ENCODE data around the gene ESRRA.
A peak's percentile ranks its signal among the peaks of the same experiment; 100 is the strongest.

Gene ESRRA

DNA sequence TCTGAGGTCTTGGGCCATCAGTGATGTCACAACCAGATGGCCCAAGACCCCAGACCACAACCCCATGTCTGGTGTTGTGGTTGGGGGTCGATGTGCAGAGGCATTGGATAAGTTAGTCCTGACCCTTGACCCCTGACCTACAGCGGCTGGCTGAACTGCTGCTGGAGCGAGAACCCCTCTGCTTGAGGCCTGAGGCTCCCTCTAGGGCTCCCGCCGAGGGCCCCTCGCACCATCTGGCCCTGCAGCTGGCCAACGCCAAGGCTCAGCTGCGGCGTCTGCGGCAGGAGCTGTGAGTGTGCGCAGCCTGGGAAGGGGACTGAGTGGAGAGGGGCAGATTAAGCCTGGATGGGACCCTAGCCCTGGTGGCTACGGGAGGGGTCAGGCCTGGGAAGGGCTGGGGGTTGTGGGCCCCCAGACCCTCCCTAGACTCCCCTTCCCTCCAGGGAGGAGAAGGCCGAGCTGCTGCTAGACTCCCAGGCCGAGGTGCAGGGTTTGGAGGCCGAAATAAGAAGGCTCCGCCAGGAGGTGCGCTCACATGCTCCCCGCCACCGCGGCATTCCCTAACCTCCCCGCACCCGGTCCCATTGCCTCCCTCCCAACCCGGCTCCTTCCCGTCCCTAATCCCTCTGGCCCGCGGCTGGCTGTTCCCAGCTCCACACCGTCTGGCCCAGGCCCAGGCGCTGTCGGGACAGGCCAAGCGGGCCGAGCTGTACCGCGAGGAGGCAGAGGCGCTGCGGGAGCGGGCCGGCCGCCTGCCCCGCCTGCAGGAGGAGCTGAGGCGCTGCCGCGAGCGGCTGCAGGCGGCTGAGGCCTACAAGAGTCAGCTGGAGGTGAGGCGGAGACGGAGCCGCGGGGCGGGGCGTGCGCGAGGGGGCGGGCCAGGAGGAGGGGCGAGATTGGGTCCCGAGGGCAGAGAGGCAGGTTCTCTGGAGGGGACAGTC, 36.8 kb downstream of the ESRRA start:
- Histone ChIP-seq H2BK120ac (ENCODE audit: low read depth, low read length) (peak overlapping the region; percentile 22), H3K4me2 (ENCODE audit: low read length, poor library complexity, severe bottlenecking) (peak overlapping the region; percentile 70), H4K91ac (ENCODE audit: low read length) (peak overlapping the region; percentile 22), H2BK5ac (ENCODE audit: low read depth, low read length, poor library complexity, severe bottlenecking) (no peak overlapping the region), H3K9me3 (ENCODE audit: control insufficient read depth, low read length) (no peaks in the 10 kb centered on the region), H2BK15ac (ENCODE audit: low read depth, poor library complexity, severe bottlenecking) (no peak overlapping the region), H3K4ac (ENCODE audit: low read depth in 1 of 2, low read length in 2 of 2) (peak overlapping the region; percentile 15 to 81), H2AFZ (ENCODE audit: low read depth, low read length) (peak overlapping the region; percentile 73), H2BK12ac (ENCODE audit: low read length in 2 of 2) (peak overlapping the region; percentile 28 to 89), H3K4me3 (ENCODE audit: insufficient read depth in 1 of 2, low read depth in 1 of 2, low read length in 2 of 2) (peak overlapping the region; percentile 34 to 58), H3K23ac (ENCODE audit: low read length in 2 of 2) (peak overlapping the region in 1 of 2 experiments; percentile 35), H3K4me1 (ENCODE audit: control insufficient read depth, insufficient read depth, low read depth, low read length) (peaks cover 14% of the 10 kb centered on the region), H3K9ac (ENCODE audit: low read length) (peak overlapping the region; percentile 82), H3K79me1 (replicated peaks; ENCODE audit: low read length, poor library complexity, severe bottlenecking) (no peaks in the 10 kb centered on the region), H3K14ac (ENCODE audit: low read length in 2 of 2) (peak overlapping the region in 1 of 2 experiments; percentile 75), H3K18ac (ENCODE audit: low read depth in 1 of 2, low read length in 2 of 2) (peak overlapping the region; percentile 31 to 96), H4K8ac (ENCODE audit: low read length) (peak overlapping the region; percentile 97), H2AK5ac (ENCODE audit: low read length, severe bottlenecking) (peak overlapping the region; percentile 68), H3K36me3 (ENCODE audit: control insufficient read depth in 1 of 2, insufficient read depth in 2 of 2, low read depth in 1 of 2, low read length in 2 of 2) (no peaks in the 10 kb centered on the region), H3K27me3 (ENCODE audit: control insufficient read depth in 1 of 2, insufficient read depth in 1 of 2, low read length in 2 of 2) (peaks cover 0 to 14% of the 10 kb centered on the region in 2 experiments), H3K27ac (ENCODE audit: low read length, poor library complexity, severe bottlenecking) (no peak overlapping the region)
- peak; percentile 88 for DNase-seq
- WGBS = 22% methylated on average over 54 of the region's 55 CpGs

DNA sequence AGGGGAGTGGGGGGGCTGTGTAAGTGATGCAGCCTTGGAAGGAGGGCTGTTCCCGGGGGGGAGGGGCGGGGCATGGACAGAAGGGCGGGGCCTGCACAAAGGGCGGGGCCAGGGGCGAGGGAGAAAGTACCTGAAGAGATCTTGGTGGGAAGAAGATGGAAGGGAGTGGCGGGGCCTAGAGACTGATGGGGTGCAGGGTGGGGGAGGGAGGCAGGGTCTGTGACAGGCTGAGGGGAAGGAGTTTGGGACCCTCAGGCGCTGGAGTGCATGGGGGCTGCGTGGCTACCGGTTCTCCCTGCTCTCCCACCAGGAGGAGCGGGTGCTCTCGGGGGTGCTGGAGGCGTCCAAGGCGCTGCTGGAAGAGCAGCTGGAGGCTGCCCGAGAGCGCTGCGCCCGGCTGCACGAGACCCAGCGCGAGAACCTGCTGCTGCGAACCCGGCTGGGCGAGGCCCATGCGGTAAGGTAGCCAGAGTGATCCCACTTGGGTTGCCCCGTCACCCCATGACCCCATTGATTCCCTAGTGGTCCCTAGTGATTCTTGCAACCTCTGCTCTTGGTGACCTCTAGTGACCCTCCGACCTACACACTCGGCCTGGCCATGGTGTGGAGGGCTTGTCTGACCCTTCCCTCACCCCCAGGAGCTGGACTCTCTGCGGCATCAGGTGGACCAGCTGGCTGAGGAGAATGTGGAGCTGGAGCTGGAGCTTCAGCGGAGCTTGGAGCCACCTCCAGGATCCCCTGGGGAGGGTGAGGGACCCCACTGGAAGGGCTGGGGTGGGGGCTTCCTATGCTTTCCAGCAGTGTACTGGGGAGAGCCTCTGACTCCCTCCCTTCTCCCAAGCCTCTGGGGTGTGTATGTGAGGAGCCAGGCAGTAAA, 37.8 kb downstream of the ESRRA start:
- Histone ChIP-seq H3K14ac (ENCODE audit: low read length in 2 of 2) (no peak overlapping the region), H2AFZ (ENCODE audit: low read depth, low read length) (no peak overlapping the region), H2BK12ac (ENCODE audit: low read length in 2 of 2) (peak overlapping the region in 1 of 2 experiments; percentile 31), H2AK5ac (ENCODE audit: low read length, severe bottlenecking) (no peak overlapping the region), H3K36me3 (ENCODE audit: control insufficient read depth in 1 of 2, insufficient read depth in 2 of 2, low read depth in 1 of 2, low read length in 2 of 2) (no peaks in the 10 kb centered on the region), H2BK15ac (ENCODE audit: low read depth, poor library complexity, severe bottlenecking) (no peak overlapping the region), H3K9ac (ENCODE audit: low read length) (no peak overlapping the region), H2BK5ac (ENCODE audit: low read depth, low read length, poor library complexity, severe bottlenecking) (no peak overlapping the region), H3K4me3 (ENCODE audit: insufficient read depth in 1 of 2, low read depth in 1 of 2, low read length in 2 of 2) (peak overlapping the region in 1 of 2 experiments; percentile 34), H3K27ac (ENCODE audit: low read length, poor library complexity, severe bottlenecking) (no peak overlapping the region), H3K4me1 (ENCODE audit: control insufficient read depth, insufficient read depth, low read depth, low read length) (peaks cover 14% of the 10 kb centered on the region), H2BK120ac (ENCODE audit: low read depth, low read length) (no peak overlapping the region), H3K23ac (ENCODE audit: low read length in 2 of 2) (no peak overlapping the region), H4K8ac (ENCODE audit: low read length) (no peak overlapping the region), H3K4ac (ENCODE audit: low read depth in 1 of 2, low read length in 2 of 2) (no peak overlapping the region), H3K18ac (ENCODE audit: low read depth in 1 of 2, low read length in 2 of 2) (no peak overlapping the region), H3K27me3 (ENCODE audit: control insufficient read depth in 1 of 2, insufficient read depth in 1 of 2, low read length in 2 of 2) (peaks cover 0 to 15% of the 10 kb centered on the region in 2 experiments), H4K91ac (ENCODE audit: low read length) (peak overlapping the region; percentile 32), H3K4me2 (ENCODE audit: low read length, poor library complexity, severe bottlenecking) (no peak overlapping the region), H3K79me1 (replicated peaks; ENCODE audit: low read length, poor library complexity, severe bottlenecking) (no peaks in the 10 kb centered on the region), H3K9me3 (ENCODE audit: control insufficient read depth, low read length) (no peaks in the 10 kb centered on the region)
- no peak for DNase-seq
- 68% methylated on average over 28 of the region's 29 CpGs for WGBS

GRCh38 chr11:64343767-64344559, 38.6 kb downstream of the ESRRA start:
- Histone ChIP-seq H3K9me3 (ENCODE audit: control insufficient read depth, low read length) (no peaks in the 10 kb centered on the region), H3K23ac (ENCODE audit: low read length in 2 of 2) (no peak overlapping the region), H3K27ac (ENCODE audit: low read length, poor library complexity, severe bottlenecking) (no peak overlapping the region), H3K4me2 (ENCODE audit: low read length, poor library complexity, severe bottlenecking) (no peak overlapping the region), H4K8ac (ENCODE audit: low read length) (no peak overlapping the region), H3K4ac (ENCODE audit: low read depth in 1 of 2, low read length in 2 of 2) (no peak overlapping the region), H3K9ac (ENCODE audit: low read length) (no peak overlapping the region), H3K4me3 (ENCODE audit: insufficient read depth in 1 of 2, low read depth in 1 of 2, low read length in 2 of 2) (no peak overlapping the region), H2BK5ac (ENCODE audit: low read depth, low read length, poor library complexity, severe bottlenecking) (no peak overlapping the region), H2BK120ac (ENCODE audit: low read depth, low read length) (no peak overlapping the region), H3K18ac (ENCODE audit: low read depth in 1 of 2, low read length in 2 of 2) (no peak overlapping the region), H3K27me3 (ENCODE audit: control insufficient read depth in 1 of 2, insufficient read depth in 1 of 2, low read length in 2 of 2) (peaks cover 0 to 15% of the 10 kb centered on the region in 2 experiments), H2AK5ac (ENCODE audit: low read length, severe bottlenecking) (no peak overlapping the region), H4K91ac (ENCODE audit: low read length) (peak overlapping the region; percentile 32), H2AFZ (ENCODE audit: low read depth, low read length) (no peak overlapping the region), H3K79me1 (replicated peaks; ENCODE audit: low read length, poor library complexity, severe bottlenecking) (no peaks in the 10 kb centered on the region), H2BK12ac (ENCODE audit: low read length in 2 of 2) (no peak overlapping the region), H3K4me1 (ENCODE audit: control insufficient read depth, insufficient read depth, low read depth, low read length) (peaks cover 17% of the 10 kb centered on the region), H2BK15ac (ENCODE audit: low read depth, poor library complexity, severe bottlenecking) (no peak overlapping the region), H3K14ac (ENCODE audit: low read length in 2 of 2) (no peak overlapping the region), H3K36me3 (ENCODE audit: control insufficient read depth in 1 of 2, insufficient read depth in 2 of 2, low read depth in 1 of 2, low read length in 2 of 2) (no peaks in the 10 kb centered on the region)
- 84% methylated on average over 18 of the region's 18 CpGs for WGBS
- DNase-seq = no peak

All from mesenchymal stem cell (in vitro differentiated cells and primary cell).